ENCODE results near the gene PYM1. TPM values are rescaled to one million over a fixed set of nuclear protein-coding genes. Genes with fewer than 3 reads are reported as not detected.

PYM1 gene
- 35.6 to 43.1 TPM (median 39.1 TPM) in 5 replicates for total RNA-seq (2022; extraction: Qiagen RNA extraction; ENCODE audit: low read depth)

DNA sequence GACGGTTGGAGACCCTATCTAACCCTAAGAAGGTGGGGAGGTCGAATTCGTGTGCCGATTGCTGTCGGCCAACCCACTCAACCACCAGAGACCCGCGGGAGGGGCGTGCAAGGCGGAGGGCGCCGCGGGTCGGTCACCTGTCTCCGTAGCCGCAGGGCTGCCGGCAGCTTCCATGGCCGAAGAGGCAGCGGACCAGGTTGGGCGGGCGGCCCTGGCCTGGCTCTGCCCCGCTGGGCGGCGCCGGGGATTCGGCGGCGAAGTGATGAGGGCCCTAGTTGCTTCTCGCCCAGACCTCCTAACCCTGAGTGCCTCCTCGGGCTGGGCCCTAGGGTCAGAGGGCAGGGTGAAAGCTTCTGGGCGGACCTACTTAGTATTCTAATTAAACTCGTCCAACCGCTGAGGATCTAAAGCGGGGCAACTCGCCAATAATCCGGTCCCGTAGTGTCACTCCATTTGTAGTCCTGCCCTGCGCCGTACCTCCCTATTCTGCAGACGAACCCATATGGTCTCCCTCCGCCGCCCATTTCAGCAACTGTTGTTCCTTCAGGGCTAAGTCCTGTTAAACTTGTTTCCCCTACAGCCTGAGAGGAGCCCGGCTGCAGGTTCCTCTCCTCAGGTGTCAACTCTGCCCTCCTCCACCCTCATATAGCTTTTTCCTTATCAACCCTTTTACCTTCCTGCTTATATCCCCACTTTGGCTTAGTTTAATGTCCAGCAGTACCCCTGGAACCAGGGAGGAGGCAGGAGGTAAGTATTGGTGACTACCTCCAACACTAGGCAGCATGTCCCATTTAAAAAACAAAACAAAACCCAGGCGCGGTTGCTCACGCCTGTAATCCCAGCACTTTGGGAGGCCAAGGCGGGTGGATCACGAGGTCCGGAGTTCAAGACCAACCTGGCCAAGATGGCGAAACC is at the start of gene PYM1:
PYM1 (minus strand) TSS at position 307 of the 915 bp plus-strand sequence; CDS start at position 174, 133 bp downstream.

DNA sequence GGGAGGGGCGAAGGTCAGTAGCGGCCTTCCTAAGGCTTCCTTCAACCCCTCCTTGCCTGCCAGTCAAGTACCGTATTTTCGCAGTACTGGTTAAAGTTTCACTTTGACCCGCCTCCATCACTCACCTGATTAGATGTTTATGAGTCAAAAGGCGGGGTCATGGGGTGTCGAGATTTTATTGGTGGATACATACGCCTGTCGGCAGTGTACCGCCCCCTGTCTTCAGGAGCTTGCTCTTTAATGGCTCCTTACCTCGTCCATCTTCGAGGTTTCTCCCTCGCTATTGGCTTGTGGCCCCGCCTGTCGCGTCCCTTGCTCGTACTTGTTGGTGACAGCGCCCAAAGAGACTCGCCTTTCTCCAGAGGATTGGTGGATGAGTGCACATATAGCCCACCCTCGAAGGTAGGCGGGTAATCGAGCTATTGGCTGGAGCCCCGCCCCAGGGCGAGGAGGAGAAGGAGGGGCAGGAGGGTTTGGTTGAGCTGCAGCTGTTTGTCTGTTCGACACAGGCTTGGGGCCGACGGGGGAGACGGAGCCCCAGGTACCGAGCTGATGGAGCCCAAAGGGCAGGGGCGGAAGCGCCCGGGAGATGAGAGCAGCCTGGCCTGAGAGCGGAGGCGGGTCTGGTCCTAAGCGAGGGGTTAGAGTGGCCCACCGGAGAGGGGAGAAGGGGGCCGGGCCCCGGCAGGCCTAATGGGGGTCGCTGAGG is 46.1 kb upstream of the PYM1 start, which contains the start of gene RAB5B:
RAB5B (plus strand) TSS at position 480 of the 709 bp plus-strand sequence. CDS start 12,883 bp downstream, outside the sequence.

DNA sequence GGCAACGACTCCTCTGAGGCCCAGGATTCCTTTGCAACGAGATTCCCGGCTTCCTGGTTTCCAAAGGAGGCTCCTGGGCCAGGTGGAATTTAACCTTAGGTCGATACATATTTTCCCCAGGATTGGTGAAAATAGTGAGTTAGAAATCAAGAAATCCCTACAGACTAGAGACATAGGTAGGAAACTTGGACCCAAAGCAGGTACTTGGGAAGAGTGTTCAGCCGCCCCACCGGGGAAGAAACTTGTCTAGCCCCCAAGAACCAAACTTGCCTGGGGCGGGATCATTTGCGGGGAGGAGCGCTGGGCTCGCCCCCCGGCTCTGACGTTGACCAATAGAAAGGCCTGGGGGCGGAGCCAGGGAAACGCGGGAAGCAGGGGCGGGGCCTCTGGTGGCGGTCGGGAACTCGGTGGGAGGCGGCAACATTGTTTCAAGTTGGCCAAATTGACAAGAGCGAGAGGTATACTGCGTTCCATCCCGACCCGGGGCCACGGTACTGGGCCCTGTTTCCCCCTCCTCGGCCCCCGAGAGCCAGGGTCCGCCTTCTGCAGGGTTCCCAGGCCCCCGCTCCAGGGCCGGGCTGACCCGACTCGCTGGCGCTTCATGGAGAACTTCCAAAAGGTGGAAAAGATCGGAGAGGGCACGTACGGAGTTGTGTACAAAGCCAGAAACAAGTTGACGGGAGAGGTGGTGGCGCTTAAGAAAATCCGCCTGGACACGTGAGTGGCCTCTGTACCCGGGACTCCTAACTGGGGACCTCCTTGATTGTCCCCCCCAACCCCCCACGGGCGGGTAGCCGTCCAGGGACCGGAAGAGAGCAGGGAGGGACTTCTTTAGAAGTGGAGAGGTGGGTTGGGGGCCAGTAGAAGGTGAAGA is 39.0 kb upstream of the PYM1 start, which contains the start of gene CDK2:
CDK2 (plus strand) TSS at position 423 of the 874 bp plus-strand sequence; CDS start at position 602, 179 bp downstream.

DNA sequence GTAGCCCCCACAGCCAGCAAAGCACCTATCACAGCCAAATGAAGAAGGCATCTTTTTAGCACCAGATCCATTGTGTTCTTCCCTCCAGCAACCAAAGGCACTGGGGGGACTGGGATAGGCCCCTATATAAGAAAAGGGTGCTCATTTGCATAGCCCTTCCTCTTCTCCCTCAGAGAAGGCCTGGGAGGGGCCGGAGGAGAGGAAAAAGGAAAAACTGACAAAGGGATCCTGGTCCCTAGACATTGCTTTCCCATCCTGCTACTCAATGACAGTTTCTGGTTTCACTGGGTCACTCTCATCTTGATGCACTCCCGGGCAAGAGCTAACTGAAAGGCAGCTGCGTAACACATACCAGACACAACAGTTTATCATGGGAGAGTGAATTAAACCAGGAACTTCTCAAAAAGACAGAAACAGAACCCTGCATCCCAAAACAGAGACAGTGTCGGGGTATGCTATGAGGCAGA is 38.3 kb upstream of the PYM1 start, which contains the start of gene PMEL:
PMEL (minus strand) TSS at position 102 of the 467 bp plus-strand sequence; CDS start at position 71, 31 bp downstream.

DNA sequence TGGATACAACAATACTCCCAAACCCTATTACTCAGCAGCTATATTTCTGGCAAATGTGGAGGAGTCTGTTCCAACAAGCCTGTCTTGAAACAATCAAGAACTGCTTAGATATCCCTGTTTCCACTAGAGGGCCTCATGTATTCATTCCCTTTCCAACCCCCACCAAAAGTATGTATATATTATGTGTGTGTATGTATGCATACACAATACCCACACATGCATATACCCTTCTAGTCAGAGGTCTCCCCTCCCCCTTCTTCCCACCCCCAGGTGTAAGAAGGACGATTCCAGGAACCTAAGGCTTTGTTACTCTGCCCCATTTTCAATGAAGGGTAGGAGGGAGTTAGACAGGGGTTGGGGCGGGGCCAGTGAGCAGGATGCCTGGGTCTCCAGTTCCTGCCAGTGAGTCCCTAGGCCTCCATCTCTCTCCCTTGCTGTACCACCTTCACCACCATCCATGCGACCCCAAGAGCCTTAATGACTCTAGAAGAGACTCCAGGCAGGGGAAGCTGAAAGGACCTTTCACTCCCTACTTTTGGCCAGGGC is 3.1 kb upstream of the PYM1 start, which contains the start of gene DGKA:
DGKA (plus strand) TSS at position 392 of the 546 bp plus-strand sequence. CDS start 5,342 bp downstream, outside the sequence.

Other genes starting within 250 kb of the PYM1 start
- 0.90 to 1.6 TPM (median 1.1 TPM) in 5 replicates for gene ITGA7, start 220.0 kb downstream of the PYM1 start, total RNA-seq (2022; extraction: Qiagen RNA extraction; ENCODE audit: low read depth)
- gene BLOC1S1, start 211.8 kb downstream of the PYM1 start, total RNA-seq (2022; extraction: Qiagen RNA extraction; ENCODE audit: low read depth), result 132 to 153 TPM (median 149 TPM) in 5 replicates
- 1.3 to 2.5 TPM (median 2.4 TPM) in 5 replicates for gene RDH5, start 207.5 kb downstream of the PYM1 start, total RNA-seq (2022; extraction: Qiagen RNA extraction; ENCODE audit: low read depth)
- 622 to 709 TPM (median 693 TPM) in 5 replicates for gene CD63, start 198.9 kb downstream of the PYM1 start, total RNA-seq (2022; extraction: Qiagen RNA extraction; ENCODE audit: low read depth)
- gene GDF11, start 184.8 kb downstream of the PYM1 start, total RNA-seq (2022; extraction: Qiagen RNA extraction; ENCODE audit: low read depth), result 2.6 to 4.8 TPM (median 4.0 TPM) in 5 replicates
- gene SARNP, start 110.2 kb downstream of the PYM1 start, total RNA-seq (2022; extraction: Qiagen RNA extraction; ENCODE audit: low read depth), result 90.9 to 132 TPM (median 96.1 TPM) in 5 replicates
- 77.5 to 113 TPM (median 101 TPM) in 5 replicates for gene ORMDL2, start 109.9 kb downstream of the PYM1 start, total RNA-seq (2022; extraction: Qiagen RNA extraction; ENCODE audit: low read depth)
- 17.2 to 24.5 TPM (median 22.0 TPM) in 5 replicates for gene DNAJC14, start 98.3 kb downstream of the PYM1 start, total RNA-seq (2022; extraction: Qiagen RNA extraction; ENCODE audit: low read depth)
- 0.16 to 0.49 TPM (median 0.32 TPM) in 5 replicates for gene MMP19, start 85.0 kb downstream of the PYM1 start, total RNA-seq (2022; extraction: Qiagen RNA extraction; ENCODE audit: low read depth)
- 17.0 to 28.7 TPM (median 21.1 TPM) in 5 replicates for gene DGKA, start 3.3 kb upstream of the PYM1 start, total RNA-seq (2022; extraction: Qiagen RNA extraction; ENCODE audit: low read depth)
- 0.68 to 1.4 TPM (median 0.88 TPM) in 5 replicates for gene PMEL, start 38.1 kb upstream of the PYM1 start, total RNA-seq (2022; extraction: Qiagen RNA extraction; ENCODE audit: low read depth)
- gene CDK2, start 38.9 kb upstream of the PYM1 start, total RNA-seq (2022; extraction: Qiagen RNA extraction; ENCODE audit: low read depth), result 49.1 to 57.5 TPM (median 55.2 TPM) in 5 replicates
- gene RAB5B, start 46.2 kb upstream of the PYM1 start, total RNA-seq (2022; extraction: Qiagen RNA extraction; ENCODE audit: low read depth), result 24.4 to 34.1 TPM (median 32.7 TPM) in 5 replicates
- gene SUOX, start 69.4 kb upstream of the PYM1 start, total RNA-seq (2022; extraction: Qiagen RNA extraction; ENCODE audit: low read depth), result 7.5 to 9.4 TPM (median 9.2 TPM) in 5 replicates
- gene IKZF4, start 93.1 kb upstream of the PYM1 start, total RNA-seq (2022; extraction: Qiagen RNA extraction; ENCODE audit: low read depth), result 1.7 to 3.9 TPM (median 2.9 TPM) in 5 replicates
- gene RPS26, start 114.0 kb upstream of the PYM1 start, total RNA-seq (2022; extraction: Qiagen RNA extraction; ENCODE audit: low read depth), result 700 to 893 TPM (median 717 TPM) in 5 replicates
- gene ERBB3, start 152.3 kb upstream of the PYM1 start, total RNA-seq (2022; extraction: Qiagen RNA extraction; ENCODE audit: low read depth), result 0.95 to 3.0 TPM (median 1.4 TPM) in 5 replicates
- gene PA2G4, start 176.7 kb upstream of the PYM1 start, total RNA-seq (2022; extraction: Qiagen RNA extraction; ENCODE audit: low read depth), result 283 to 329 TPM (median 289 TPM) in 5 replicates
- gene RPL41, start 188.7 kb upstream of the PYM1 start, total RNA-seq (2022; extraction: Qiagen RNA extraction; ENCODE audit: low read depth), result 5,218 to 5,761 TPM (median 5,566 TPM) in 5 replicates
- 2.4 to 3.6 TPM (median 2.6 TPM) in 5 replicates for gene ZC3H10, start 190.4 kb upstream of the PYM1 start, total RNA-seq (2022; extraction: Qiagen RNA extraction; ENCODE audit: low read depth)
- gene ESYT1, start 200.4 kb upstream of the PYM1 start, total RNA-seq (2022; extraction: Qiagen RNA extraction; ENCODE audit: low read depth), result 63.1 to 68.1 TPM (median 65.7 TPM) in 5 replicates
- 72.9 to 93.3 TPM (median 80.4 TPM) in 5 replicates for gene MYL6B, start 224.7 kb upstream of the PYM1 start, total RNA-seq (2022; extraction: Qiagen RNA extraction; ENCODE audit: low read depth)
- 2,118 to 2,979 TPM (median 2,161 TPM) in 5 replicates for gene MYL6, start 230.5 kb upstream of the PYM1 start, total RNA-seq (2022; extraction: Qiagen RNA extraction; ENCODE audit: low read depth)